Measurements from ENCODE around the gene MISP. TPM values are rescaled to one million over a fixed set of nuclear protein-coding genes. Genes with fewer than 3 reads are reported as not detected.

The MISP gene
- total and polyA plus RNA-seq, 2 donors: 0.57 to 2.4 TPM

DNA sequence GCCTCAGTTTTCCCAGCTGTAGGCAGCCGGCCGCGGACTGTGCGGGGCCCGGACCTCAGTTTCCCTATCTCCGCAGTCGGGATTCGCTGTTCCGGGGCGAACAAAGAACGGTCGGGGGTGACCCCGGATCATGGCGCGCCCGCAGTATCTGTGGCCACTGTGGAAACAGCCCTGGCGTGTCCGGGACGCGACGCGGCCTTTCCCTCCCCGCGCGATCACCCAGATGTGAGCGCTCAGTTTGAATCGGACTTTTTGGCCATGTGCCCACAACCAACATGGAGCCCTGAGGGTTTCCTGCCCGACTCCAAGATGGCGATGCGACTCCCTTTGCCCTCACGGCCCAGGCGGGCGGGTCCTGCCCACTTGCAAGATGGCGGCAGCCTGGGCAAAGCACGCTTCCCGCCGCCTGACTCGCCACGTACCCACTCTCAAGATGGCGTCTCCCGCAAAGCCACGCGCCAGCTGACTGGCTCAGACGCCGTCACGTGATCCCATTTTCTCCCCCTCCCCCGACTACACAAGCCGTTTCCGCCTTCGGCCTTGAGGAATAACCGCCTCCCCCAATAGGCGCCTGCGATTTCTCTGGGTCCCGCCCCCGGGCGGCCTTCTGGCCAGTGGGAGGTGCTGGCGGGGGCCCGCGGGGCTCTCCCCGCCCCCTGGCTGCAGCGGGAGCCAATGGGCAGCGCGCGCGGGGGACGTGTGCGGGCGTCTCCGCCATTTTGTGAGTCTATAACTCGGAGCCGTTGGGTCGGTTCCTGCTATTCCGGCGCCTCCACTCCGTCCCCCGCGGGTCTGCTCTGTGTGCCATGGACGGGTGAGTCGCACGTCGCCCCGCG, 46.0 kb downstream of the MISP start, which contains the start of gene PTBP1:
TSS of gene PTBP1 (plus strand) at position 761 of the 836 bp plus-strand sequence. CDS start at position 807, 46 bp downstream.
- Histone ChIP-seq H3K9me3 (ENCODE audit: control insufficient read depth in 2 of 2, insufficient read depth in 1 of 2, low read length in 1 of 2) (peaks cover 0 to 6% of the 10 kb centered on the region in 2 donors), H3K27me3 (ENCODE audit: control insufficient read depth in 2 of 2, insufficient read depth in 1 of 2, low read length in 1 of 2) (no peaks in the 10 kb centered on the region), H3K36me3 (ENCODE audit: control insufficient read depth in 2 of 2, insufficient read depth in 2 of 2, low read length in 1 of 2) (peaks cover 23 to 33% of the 10 kb centered on the region in 2 donors), H3K4me1 (ENCODE audit: control insufficient read depth in 2 of 2, insufficient read depth in 2 of 2, low read length in 2 of 2) (peaks cover 14 to 34% of the 10 kb centered on the region in 2 donors), H3K4me3 (ENCODE audit: low read length in 2 of 2) (peak within 1 kb of the TSS; percentile 58 to 97), H3K27ac (ENCODE audit: low read depth in 1 of 2, low read length in 1 of 2) (peak within 1 kb of the TSS; percentile 83 to 97)
- peak; percentile 97 to 100 (median 100) for DNase-seq (ENCODE audit: low read depth in 6 of 9, low spot score in 9 of 9)
- under 1% methylated on average over 83 of the region's 83 CpGs for WGBS

DNA sequence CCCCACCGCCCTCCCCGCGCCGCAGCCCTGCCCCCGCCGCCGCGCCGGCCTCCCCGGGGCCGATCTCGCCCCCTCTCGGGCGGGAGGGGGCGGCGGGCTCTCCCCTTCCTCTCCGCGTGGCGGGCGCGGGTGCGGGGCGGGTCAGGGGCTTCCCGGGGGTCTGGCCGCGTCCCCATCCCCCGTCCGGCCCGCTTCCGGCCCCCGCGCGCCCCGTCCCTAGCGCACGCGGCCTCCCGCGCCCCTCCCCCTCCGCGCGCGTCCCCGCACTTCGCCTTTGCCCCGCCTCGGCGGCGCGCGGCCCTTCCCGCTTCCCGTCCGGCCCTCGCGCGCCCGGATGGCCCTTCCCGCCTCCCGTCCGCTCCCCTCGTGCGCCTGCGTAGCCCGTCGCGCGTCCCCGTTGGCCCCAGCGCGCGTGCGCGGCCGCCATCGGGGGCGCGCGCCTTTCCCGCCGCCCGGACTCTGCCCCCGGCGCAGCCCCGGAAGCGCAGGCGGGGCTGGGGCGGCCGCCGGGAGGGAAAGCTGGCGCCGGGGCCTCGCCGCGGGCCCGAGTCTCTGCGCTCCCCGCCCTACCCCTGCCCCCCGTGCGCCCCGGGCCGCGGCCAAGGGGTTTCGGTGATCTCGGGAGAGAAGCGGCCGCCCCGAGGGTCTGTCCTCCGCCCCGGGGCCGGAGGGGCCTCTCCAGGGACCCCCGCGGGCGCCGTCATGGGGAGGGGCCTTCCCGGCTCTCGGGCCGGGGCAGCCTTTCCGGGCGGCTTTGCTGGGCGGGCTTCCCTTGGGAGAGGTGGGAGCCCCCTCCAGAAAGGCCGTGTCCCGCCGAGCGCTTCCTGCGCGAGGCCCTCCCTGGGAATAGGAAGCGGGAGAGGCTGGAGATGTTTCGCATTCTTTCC, 46.9 kb downstream of the MISP start:
- Histone ChIP-seq H3K4me3 (ENCODE audit: low read length in 2 of 2) (peak overlapping the region; percentile 57 to 97), H3K4me1 (ENCODE audit: control insufficient read depth in 2 of 2, insufficient read depth in 2 of 2, low read length in 2 of 2) (peaks cover 14 to 38% of the 10 kb centered on the region in 2 donors), H3K27ac (ENCODE audit: low read depth in 1 of 2, low read length in 1 of 2) (peak overlapping the region; percentile 83 to 97), H3K27me3 (ENCODE audit: control insufficient read depth in 2 of 2, insufficient read depth in 1 of 2, low read length in 1 of 2) (no peaks in the 10 kb centered on the region), H3K36me3 (ENCODE audit: control insufficient read depth in 2 of 2, insufficient read depth in 2 of 2, low read length in 1 of 2) (peaks cover 32 to 41% of the 10 kb centered on the region in 2 donors), H3K9me3 (ENCODE audit: control insufficient read depth in 2 of 2, insufficient read depth in 1 of 2, low read length in 1 of 2) (peaks cover 0 to 6% of the 10 kb centered on the region in 2 donors)
- under 1% methylated on average over 129 of the region's 129 CpGs for WGBS
- peak; percentile 41 to 92 (median 79) for DNase-seq (ENCODE audit: low read depth in 6 of 9, low spot score in 9 of 9)

DNA sequence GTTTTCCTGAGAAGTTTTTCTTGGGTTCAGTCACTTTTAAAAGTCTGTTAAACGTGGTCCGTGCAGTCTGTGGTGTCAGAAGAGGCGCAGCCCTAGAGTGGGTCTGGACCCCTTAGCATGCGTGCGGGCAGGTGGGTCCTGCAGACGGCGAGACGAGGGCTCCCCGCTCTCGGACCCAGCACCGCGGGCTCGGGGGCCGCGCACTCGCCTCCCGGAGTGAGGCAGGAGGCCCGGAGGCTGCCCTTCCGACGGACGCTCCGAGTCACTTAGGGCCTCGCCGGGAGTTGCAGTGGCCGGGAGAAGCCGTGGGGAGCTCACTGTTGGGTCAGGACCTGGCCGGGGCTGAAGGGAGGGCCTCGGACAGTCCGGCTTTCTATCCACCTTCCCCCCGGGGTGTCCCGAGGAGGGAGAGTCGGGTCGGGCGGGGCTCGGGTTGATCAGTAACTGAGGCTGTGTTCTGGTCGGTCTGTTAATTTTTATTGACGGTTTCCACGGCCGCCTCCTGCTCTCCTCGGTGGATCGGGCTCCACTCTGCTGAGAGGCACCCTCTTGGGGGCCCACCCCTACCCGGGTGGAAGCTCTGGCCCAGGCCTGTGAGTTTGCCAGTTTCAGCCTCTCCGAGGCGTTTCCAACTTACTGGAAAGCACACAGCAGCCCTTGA, 47.6 kb downstream of the MISP start:
- Histone ChIP-seq H3K4me3 (ENCODE audit: low read length in 2 of 2) (peak overlapping the region; percentile 57 to 97), H3K36me3 (ENCODE audit: control insufficient read depth in 2 of 2, insufficient read depth in 2 of 2, low read length in 1 of 2) (peaks cover 38 to 49% of the 10 kb centered on the region in 2 donors), H3K4me1 (ENCODE audit: control insufficient read depth in 2 of 2, insufficient read depth in 2 of 2, low read length in 2 of 2) (peaks cover 14 to 38% of the 10 kb centered on the region in 2 donors), H3K27ac (ENCODE audit: low read depth in 1 of 2, low read length in 1 of 2) (peak overlapping the region; percentile 30 to 74), H3K9me3 (ENCODE audit: control insufficient read depth in 2 of 2, insufficient read depth in 1 of 2, low read length in 1 of 2) (peaks cover 0 to 6% of the 10 kb centered on the region in 2 donors), H3K27me3 (ENCODE audit: control insufficient read depth in 2 of 2, insufficient read depth in 1 of 2, low read length in 1 of 2) (no peaks in the 10 kb centered on the region)
- DNase-seq (ENCODE audit: low read depth in 6 of 9, low spot score in 9 of 9): no peak
- WGBS: 2% methylated on average over 44 of the region's 44 CpGs

DNA sequence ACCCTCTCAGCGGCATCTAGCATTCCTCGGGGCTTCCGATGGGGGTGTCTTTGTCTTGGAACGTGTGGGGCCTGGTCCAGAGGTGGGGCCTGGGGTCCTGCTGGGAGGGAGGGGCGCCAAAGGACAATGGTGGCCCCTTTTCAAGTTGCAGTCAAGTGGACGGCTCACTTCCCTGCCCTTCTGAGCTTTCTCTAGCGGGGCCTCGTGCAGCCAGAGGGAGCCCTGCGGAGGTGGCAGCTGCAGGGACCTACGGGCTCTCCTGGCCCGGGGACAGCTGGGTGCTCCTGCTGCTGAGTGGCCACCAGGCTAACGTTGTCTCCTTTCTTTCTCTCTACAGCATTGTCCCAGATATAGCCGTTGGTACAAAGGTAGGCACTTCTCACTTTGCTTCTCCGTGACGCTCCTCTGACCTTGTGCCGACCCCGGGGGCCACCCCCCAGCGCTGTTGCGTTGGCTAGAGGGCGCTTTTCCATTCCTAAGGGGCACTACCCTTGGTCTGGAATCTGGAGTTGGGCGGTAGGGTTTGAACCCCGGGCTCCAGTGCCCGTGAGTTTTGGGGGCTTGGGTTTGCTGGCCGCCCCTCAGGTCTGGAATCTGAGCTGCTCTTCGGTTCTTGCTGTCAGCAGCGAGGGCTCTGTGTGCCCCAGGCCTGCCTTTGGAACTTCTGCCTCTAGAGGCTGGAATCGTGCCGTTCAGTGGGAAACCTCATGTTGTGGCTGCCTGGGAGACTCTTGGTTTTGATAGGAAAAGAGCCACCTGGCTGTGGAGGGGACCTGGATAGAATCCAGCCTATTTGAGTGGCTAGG, 48.4 kb downstream of the MISP start:
- Histone ChIP-seq H3K4me1 (ENCODE audit: control insufficient read depth in 2 of 2, insufficient read depth in 2 of 2, low read length in 2 of 2) (peaks cover 14 to 38% of the 10 kb centered on the region in 2 donors), H3K27me3 (ENCODE audit: control insufficient read depth in 2 of 2, insufficient read depth in 1 of 2, low read length in 1 of 2) (no peaks in the 10 kb centered on the region), H3K27ac (ENCODE audit: low read depth in 1 of 2, low read length in 1 of 2) (peak overlapping the region in 1 of 2 donors; percentile 30), H3K4me3 (ENCODE audit: low read length in 2 of 2) (peak overlapping the region; percentile 57 to 97), H3K9me3 (ENCODE audit: control insufficient read depth in 2 of 2, insufficient read depth in 1 of 2, low read length in 1 of 2) (peaks cover 0 to 6% of the 10 kb centered on the region in 2 donors), H3K36me3 (ENCODE audit: control insufficient read depth in 2 of 2, insufficient read depth in 2 of 2, low read length in 1 of 2) (peaks cover 46 to 57% of the 10 kb centered on the region in 2 donors)
- WGBS: 36% methylated on average over 28 of the region's 28 CpGs
- DNase-seq (ENCODE audit: low read depth in 6 of 9, low spot score in 9 of 9): peak in 1 of 9 donors; percentile 24

DNA sequence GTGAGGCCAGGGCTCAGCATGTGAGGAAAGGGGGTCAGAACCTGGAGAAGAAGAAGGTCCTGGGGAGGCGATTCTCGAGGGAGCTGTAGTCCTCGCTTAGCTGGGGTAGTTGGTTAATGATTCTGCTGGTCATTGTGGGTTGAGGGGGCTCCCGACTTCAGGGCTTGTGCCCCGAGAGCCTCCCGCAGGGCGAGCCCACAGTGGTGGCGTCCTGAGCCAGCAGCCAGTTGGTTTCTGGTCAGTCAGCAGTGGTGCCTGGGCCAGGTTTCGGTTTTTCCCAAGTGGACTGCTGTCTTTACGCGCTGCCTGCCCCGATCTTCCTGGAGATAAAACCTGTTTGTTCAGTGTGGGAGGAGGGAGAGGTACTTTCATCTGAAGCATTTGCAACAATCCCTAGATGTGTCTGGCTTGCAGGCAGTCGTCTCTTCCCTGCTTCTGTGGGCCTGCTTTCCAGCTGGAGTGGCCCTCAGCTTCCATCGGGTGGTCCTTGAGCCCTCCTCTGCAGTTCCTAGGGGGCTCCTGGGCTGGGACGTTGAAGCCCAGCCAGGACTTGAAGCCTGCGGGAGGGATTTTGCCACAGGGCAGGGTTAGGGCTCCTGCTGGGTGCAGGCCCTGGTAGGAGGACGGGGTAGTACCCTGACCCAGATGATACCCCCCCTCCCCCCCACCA, 49.6 kb downstream of the MISP start:
- peak overlapping the region in 1 of 2 donors; percentile 48 for H3K27ac ChIP-seq (ENCODE audit: low read depth in 1 of 2, low read length in 1 of 2)
- H3K4me3 ChIP-seq (ENCODE audit: low read length in 2 of 2): no peak overlapping the region
- H3K4me1 ChIP-seq (ENCODE audit: control insufficient read depth in 2 of 2, insufficient read depth in 2 of 2, low read length in 2 of 2): peaks cover 14 to 38% of the 10 kb centered on the region in 2 donors
- peaks cover 0 to 6% of the 10 kb centered on the region in 2 donors for H3K9me3 ChIP-seq (ENCODE audit: control insufficient read depth in 2 of 2, insufficient read depth in 1 of 2, low read length in 1 of 2)
- WGBS: 88% methylated on average over 17 of the region's 17 CpGs
- H3K36me3 ChIP-seq (ENCODE audit: control insufficient read depth in 2 of 2, insufficient read depth in 2 of 2, low read length in 1 of 2): peaks cover 58 to 69% of the 10 kb centered on the region in 2 donors
- H3K27me3 ChIP-seq (ENCODE audit: control insufficient read depth in 2 of 2, insufficient read depth in 1 of 2, low read length in 1 of 2): no peaks in the 10 kb centered on the region
- no peak for DNase-seq (ENCODE audit: low read depth in 6 of 9, low spot score in 9 of 9)

DNA sequence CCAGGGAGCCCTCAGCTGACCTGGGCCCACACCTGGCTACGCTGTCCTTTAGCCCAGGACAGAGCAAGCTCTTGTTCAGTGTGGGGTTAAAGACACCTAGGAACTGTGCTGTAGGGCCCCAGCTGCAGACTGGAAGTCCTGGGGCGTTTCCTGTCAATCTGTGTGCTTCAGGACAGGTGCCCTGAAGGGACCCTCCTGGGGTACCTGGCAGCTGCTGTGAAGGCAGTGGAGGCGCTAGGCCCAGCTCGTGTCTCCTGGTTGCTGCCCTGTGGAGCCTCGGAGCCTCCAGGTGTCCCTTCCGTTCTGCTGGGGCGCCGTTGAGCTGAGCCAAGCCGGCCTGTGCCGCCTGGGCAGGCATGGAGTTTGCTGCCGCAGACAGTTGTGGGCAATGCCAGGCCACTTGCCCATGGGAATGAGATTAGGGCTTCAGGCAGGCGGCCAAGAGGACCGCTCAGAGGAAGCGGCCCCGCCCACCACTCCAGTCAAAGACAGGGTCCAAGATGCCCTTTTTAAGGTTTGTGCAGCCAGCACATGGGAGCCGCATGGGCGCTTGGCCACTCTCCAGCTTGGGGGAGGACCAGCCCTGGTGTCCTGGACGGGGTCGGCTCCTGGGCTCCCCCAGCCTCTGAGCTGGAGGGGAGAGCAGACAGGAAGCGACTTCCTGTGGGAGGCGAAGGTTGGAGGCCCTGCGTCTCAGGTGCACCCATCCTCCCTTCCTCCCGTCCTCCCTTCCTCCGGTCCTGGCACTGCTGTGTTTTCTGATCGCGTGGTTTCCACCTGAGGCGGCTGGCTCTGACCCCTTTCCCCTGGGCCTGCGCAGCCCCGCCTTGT, 50.3 kb downstream of the MISP start:
- Histone ChIP-seq H3K4me1 (ENCODE audit: control insufficient read depth in 2 of 2, insufficient read depth in 2 of 2, low read length in 2 of 2) (peaks cover 14 to 38% of the 10 kb centered on the region in 2 donors), H3K9me3 (ENCODE audit: control insufficient read depth in 2 of 2, insufficient read depth in 1 of 2, low read length in 1 of 2) (peaks cover 0 to 6% of the 10 kb centered on the region in 2 donors), H3K36me3 (ENCODE audit: control insufficient read depth in 2 of 2, insufficient read depth in 2 of 2, low read length in 1 of 2) (peaks cover 65 to 72% of the 10 kb centered on the region in 2 donors), H3K27me3 (ENCODE audit: control insufficient read depth in 2 of 2, insufficient read depth in 1 of 2, low read length in 1 of 2) (no peaks in the 10 kb centered on the region), H3K27ac (ENCODE audit: low read depth in 1 of 2, low read length in 1 of 2) (peak overlapping the region in 1 of 2 donors; percentile 12), H3K4me3 (ENCODE audit: low read length in 2 of 2) (no peak overlapping the region)
- 83% methylated on average over 29 of the region's 29 CpGs for WGBS
- no peak for DNase-seq (ENCODE audit: low read depth in 6 of 9, low spot score in 9 of 9)

DNA sequence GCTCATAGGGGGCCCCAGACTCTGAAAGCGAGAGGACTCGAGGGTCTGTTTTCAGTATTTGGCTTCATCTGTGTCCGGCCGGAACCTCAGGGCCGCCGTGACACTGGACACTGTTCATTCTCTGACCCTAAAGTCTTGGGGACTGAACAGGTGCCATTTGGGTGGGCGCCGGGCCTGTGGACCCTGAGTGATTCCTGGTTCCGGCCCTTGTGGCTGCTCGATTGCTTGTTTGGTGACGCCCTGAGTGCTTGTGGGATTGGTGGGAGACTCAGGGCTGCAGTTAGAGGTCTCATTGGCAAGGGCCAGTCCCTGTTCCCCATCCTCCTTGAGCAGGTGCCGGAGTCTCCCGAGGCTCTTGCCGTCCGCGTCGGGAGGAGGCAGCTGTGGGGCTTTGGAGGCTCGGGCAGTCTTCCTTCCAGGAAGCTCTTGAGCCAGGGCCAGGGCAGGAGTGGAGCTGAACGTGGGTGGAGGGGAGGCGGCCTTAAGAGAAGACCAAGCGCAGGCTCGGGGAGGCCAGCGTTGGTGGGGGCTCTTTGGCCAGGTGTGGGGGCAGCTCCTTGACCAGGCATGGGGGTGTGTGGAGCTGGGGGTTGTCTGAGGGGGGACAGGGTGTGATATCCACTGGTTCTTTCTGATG, 51.1 kb downstream of the MISP start:
- Histone ChIP-seq H3K27me3 (ENCODE audit: control insufficient read depth in 2 of 2, insufficient read depth in 1 of 2, low read length in 1 of 2) (no peaks in the 10 kb centered on the region), H3K4me3 (ENCODE audit: low read length in 2 of 2) (no peak overlapping the region), H3K9me3 (ENCODE audit: control insufficient read depth in 2 of 2, insufficient read depth in 1 of 2, low read length in 1 of 2) (peaks cover 0 to 6% of the 10 kb centered on the region in 2 donors), H3K36me3 (ENCODE audit: control insufficient read depth in 2 of 2, insufficient read depth in 2 of 2, low read length in 1 of 2) (peaks cover 73 to 78% of the 10 kb centered on the region in 2 donors), H3K27ac (ENCODE audit: low read depth in 1 of 2, low read length in 1 of 2) (no peak overlapping the region), H3K4me1 (ENCODE audit: control insufficient read depth in 2 of 2, insufficient read depth in 2 of 2, low read length in 2 of 2) (peaks cover 14 to 35% of the 10 kb centered on the region in 2 donors)
- 89% methylated on average over 23 of the region's 23 CpGs for WGBS
- no peak for DNase-seq (ENCODE audit: low read depth in 6 of 9, low spot score in 9 of 9)
